KMS-11 (cell line): ENCODE results near the gene SNX14.

Source experiments
- H2AFZ ChIP-seq: fragments of 200-600 bp; sonication (generic); 2 replicates; pipeline ENCODE4 v1.6.1; 2016; ENCODE audit warnings: antibody characterized with exemption, mixed run types, low read depth
- H3K27ac ChIP-seq: fragments of 200-600 bp; sonication (generic); 2 replicates; pipeline ENCODE4 v1.6.1; 2016; ENCODE audit warnings: mild to moderate bottlenecking, mixed run types
- H3K27me3 ChIP-seq: fragments of 200-600 bp; sonication (generic); 2 replicates; pipeline ENCODE4 v1.6.1; 2017; ENCODE audit warnings: mild to moderate bottlenecking, low read depth, mixed run types, moderate library complexity; ENCODE audit not compliant: insufficient read depth
- H3K36me3 ChIP-seq: fragments of 200-600 bp; sonication (generic); 2 replicates; pipeline ENCODE4 v1.6.1; 2017; ENCODE audit warnings: mild to moderate bottlenecking, mixed run types; ENCODE audit not compliant: insufficient read depth
- H3K4me1 ChIP-seq: fragments of 200-600 bp; sonication (generic); 2 replicates; pipeline ENCODE4 v1.6.1; 2016; ENCODE audit warnings: mild to moderate bottlenecking, low read depth, mixed run types; ENCODE audit not compliant: poor library complexity, severe bottlenecking
- H3K4me2 ChIP-seq: fragments of 200-600 bp; sonication (generic); 2 replicates; pipeline ENCODE4 v1.7.0; 2016; ENCODE audit warnings: mild to moderate bottlenecking, mixed run types
- H3K4me3 ChIP-seq: fragments of 200-600 bp; sonication (generic); IDR thresholded peaks from 2 replicates; pipeline ENCODE4 v1.6.1; 2017; ENCODE audit warnings: low read depth, low read length, mixed read lengths; ENCODE audit not compliant: insufficient read depth
- H3K79me2 ChIP-seq: fragments of 200-600 bp; sonication (generic); 2 replicates; pipeline ENCODE4 v1.6.1; 2016; ENCODE audit warnings: low read depth, mixed run types; ENCODE audit not compliant: insufficient read depth
- H3K9ac ChIP-seq: fragments of 200-600 bp; sonication (generic); 2 replicates; pipeline ENCODE4 v1.6.1; 2016; ENCODE audit warnings: mild to moderate bottlenecking, mixed run types
- H4K20me1 ChIP-seq: fragments of 200-600 bp; sonication (generic); 2 replicates; pipeline ENCODE4 v1.6.1; 2016; ENCODE audit warnings: mild to moderate bottlenecking, mixed run types; ENCODE audit not compliant: insufficient read depth
- CTCF ChIP-seq: fragments of 200-600 bp; sonication (generic); conservative IDR thresholded peaks from 2 replicates; pipeline ENCODE4 v1.6.1; 2017; ENCODE audit warnings: low read depth, mild to moderate bottlenecking, antibody characterized with exemption, low read length, moderate library complexity, mixed read lengths

Gene SNX14

GRCh38 chr6:85628353-85628752 is 34.7 kb upstream of the SNX14 start:
- H3K4me2 ChIP-seq, result no peak overlapping the region
- peaks cover 97% of the 10 kb centered on the region for H3K79me2 ChIP-seq
- H3K36me3 ChIP-seq, result peaks cover 8% of the 10 kb centered on the region; the same call in 1 of the 2 replicates
- no peak overlapping the region for H3K27ac ChIP-seq
- H2AFZ ChIP-seq, result no peak overlapping the region
- H3K4me3 ChIP-seq, result no peak overlapping the region
- H4K20me1 ChIP-seq, result peaks cover 24% of the 10 kb centered on the region
- no peak for TF ChIP-seq CTCF
- no peaks in the 10 kb centered on the region for H3K27me3 ChIP-seq
- no peaks in the 10 kb centered on the region for H3K4me1 ChIP-seq
- no peak overlapping the region for H3K9ac ChIP-seq

GRCh38 chr6:85620308-85620707 is 26.6 kb upstream of the SNX14 start:
- no peak overlapping the region for H3K4me2 ChIP-seq
- H3K27ac ChIP-seq, result no peak overlapping the region
- H3K9ac ChIP-seq, result no peak overlapping the region
- peaks cover 4% of the 10 kb centered on the region; the same call in 1 of the 2 replicates for H4K20me1 ChIP-seq
- no peaks in the 10 kb centered on the region for H3K4me1 ChIP-seq
- no peaks in the 10 kb centered on the region for H3K27me3 ChIP-seq
- H3K36me3 ChIP-seq, result peaks cover 19% of the 10 kb centered on the region; the same call in 1 of the 2 replicates
- H2AFZ ChIP-seq, result no peak overlapping the region
- no peak overlapping the region for H3K4me3 ChIP-seq
- H3K79me2 ChIP-seq, result peaks cover 68% of the 10 kb centered on the region
- no peak for TF ChIP-seq CTCF

GRCh38 chr6:85614780-85615179 is 21.1 kb upstream of the SNX14 start:
- Histone ChIP-seq H3K79me2 (peaks cover 15% of the 10 kb centered on the region; the same call in 1 of the 2 replicates), H4K20me1 (no peaks in the 10 kb centered on the region; the same call in 1 of the 2 replicates)

GRCh38 chr6:85612690-85613474 is 19.2 kb upstream of the SNX14 start:
- Histone ChIP-seq H2AFZ (no peak overlapping the region), H3K4me3 (no peak overlapping the region), H4K20me1 (no peaks in the 10 kb centered on the region), H3K36me3 (peaks cover 13% of the 10 kb centered on the region; the same call in 1 of the 2 replicates), H3K27ac (no peak overlapping the region), H3K9ac (no peak overlapping the region), H3K79me2 (peaks cover 9% of the 10 kb centered on the region; the same call in 1 of the 2 replicates), H3K4me2 (no peak overlapping the region), H3K27me3 (no peaks in the 10 kb centered on the region), H3K4me1 (no peaks in the 10 kb centered on the region)
- no peak for TF ChIP-seq CTCF

More at GRCh38 chr6:85614780-85615179, 21.1 kb upstream of the SNX14 start:
- TF ChIP-seq CTCF, result no peak
- Histone ChIP-seq H3K9ac (no peak overlapping the region), H2AFZ (no peak overlapping the region), H3K4me3 (no peak overlapping the region), H3K36me3 (peaks cover 13% of the 10 kb centered on the region; the same call in 1 of the 2 replicates), H3K27me3 (no peaks in the 10 kb centered on the region), H3K27ac (no peak overlapping the region), H3K4me2 (no peak overlapping the region), H3K4me1 (no peaks in the 10 kb centered on the region)
